Measurements from ENCODE around the gene BAHCC1.

Gene BAHCC1

DNA sequence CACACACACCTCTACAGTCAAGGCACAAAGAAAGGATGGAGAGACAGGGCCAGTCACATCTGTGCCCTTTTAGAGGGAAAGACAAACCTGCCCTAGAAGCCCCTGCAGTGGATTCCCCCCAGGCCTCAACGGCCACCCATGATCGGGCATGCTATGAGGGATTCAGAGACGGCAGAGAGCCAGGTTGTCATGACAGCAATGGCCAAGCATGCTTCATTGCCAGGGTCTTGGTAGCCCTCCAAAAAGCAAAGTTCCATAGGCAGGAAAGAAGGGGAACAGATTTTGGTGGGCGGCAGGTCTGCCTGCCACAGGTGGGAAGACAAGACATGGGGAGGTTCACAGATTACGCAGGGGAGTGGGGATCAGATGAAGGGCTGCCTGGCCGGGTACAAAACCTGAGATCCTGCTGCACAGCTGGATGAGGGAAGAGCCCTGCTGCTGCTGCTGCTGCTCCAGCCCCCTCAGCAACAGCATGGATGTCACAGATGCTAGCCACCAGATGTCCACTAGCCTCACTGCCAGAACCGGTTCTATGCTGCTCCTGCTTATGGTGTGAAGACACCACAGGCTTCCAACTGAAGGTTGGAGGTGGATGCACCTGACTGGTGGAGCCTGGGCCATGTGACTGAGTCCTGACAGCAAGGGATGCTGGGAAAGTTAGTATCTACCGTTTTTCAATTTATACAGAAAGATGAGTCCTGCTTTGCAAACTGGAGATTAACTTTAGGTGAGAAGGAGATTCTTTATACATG is 99.5 kb downstream of the BAHCC1 start:
- no peaks in the 10 kb centered on the region for H3K9me3 ChIP-seq (replicated peaks; ENCODE audit: insufficient read depth, low read length)
- H2AFZ ChIP-seq (ENCODE audit: low read length) = peak overlapping the region; percentile 65
- H3K79me2 ChIP-seq (ENCODE audit: low read length) = no peaks in the 10 kb centered on the region
- TF ChIP-seq EZH2 (optimal IDR thresholded peaks at IDR 0.05; ENCODE audit: low read depth, low read length) = no peak
- no peak for TF ChIP-seq EZH2phosphoT487 (IDR thresholded peaks at IDR 0.05; ENCODE audit: low read length)
- TF ChIP-seq, protein P1, sequence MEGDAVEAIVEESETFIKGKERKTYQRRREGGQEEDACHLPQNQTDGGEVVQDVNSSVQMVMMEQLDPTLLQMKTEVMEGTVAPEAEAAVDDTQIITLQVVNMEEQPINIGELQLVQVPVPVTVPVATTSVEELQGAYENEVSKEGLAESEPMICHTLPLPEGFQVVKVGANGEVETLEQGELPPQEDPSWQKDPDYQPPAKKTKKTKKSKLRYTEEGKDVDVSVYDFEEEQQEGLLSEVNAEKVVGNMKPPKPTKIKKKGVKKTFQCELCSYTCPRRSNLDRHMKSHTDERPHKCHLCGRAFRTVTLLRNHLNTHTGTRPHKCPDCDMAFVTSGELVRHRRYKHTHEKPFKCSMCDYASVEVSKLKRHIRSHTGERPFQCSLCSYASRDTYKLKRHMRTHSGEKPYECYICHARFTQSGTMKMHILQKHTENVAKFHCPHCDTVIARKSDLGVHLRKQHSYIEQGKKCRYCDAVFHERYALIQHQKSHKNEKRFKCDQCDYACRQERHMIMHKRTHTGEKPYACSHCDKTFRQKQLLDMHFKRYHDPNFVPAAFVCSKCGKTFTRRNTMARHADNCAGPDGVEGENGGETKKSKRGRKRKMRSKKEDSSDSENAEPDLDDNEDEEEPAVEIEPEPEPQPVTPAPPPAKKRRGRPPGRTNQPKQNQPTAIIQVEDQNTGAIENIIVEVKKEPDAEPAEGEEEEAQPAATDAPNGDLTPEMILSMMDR (IDR thresholded peaks at IDR 0.05; ENCODE audit: low read length) = no peak
- DNase-seq = no peak
- peaks cover 6% of the 10 kb centered on the region; the same call in 1 of the 2 replicates for H3K4me1 ChIP-seq (ENCODE audit: low read length)
- H3K27ac ChIP-seq (ENCODE audit: low read length) = no peak overlapping the region
- no peaks in the 10 kb centered on the region for H4K20me1 ChIP-seq (ENCODE audit: insufficient read depth, low read length)
- peaks cover 89% of the 10 kb centered on the region for H3K27me3 ChIP-seq (replicated peaks; ENCODE audit: insufficient read depth, low read length)
- H3K36me3 ChIP-seq (replicated peaks; ENCODE audit: insufficient read depth, low read length) = no peaks in the 10 kb centered on the region
- H3K9me2 ChIP-seq (replicated peaks; ENCODE audit: insufficient read depth, low read length) = no peaks in the 10 kb centered on the region
- peak overlapping the region; percentile 24 for H3K4me3 ChIP-seq (ENCODE audit: low read length)
- no peak overlapping the region; the same call in 1 of the 2 replicates for H3K9ac ChIP-seq (ENCODE audit: low read length)
- H3F3A ChIP-seq (ENCODE audit: insufficient read depth, low read length) = no peaks in the 10 kb centered on the region
- H3K4me2 ChIP-seq (ENCODE audit: low read depth, low read length) = peak overlapping the region; percentile 65

DNA sequence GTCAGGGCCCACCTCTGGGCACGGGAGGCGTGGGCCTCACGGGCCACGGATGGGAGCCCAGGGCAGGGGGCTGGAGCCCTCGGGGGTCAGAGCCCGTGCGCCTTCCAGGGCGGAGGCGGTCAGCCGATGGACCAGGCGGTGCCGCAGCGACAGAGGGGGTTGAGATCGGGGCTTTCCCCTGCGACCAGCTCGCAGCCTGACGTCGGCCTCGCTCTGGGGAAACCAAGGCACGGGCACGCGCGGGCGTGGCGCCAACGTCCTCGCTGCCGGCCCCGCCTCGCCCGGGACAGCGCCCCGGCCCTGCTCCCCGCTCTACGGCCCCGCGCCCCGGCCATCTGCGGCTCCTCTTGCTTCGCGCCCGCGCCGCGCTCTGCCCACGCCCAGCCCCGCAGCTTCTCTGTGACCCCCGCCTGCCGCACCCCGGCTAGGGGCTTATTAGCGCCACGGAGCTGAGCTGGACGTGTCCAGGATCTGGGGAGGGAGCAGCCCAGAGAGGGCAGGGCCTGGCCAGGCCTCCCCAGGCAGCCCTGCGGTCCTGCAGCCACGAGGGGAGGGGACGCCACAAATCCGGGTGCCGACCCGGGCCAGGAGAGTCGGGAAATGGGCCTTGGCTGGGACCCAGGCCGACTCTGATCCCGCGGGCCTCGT is 103.8 kb downstream of the BAHCC1 start:
- Histone ChIP-seq H3K4me3 (ENCODE audit: low read length) (no peak overlapping the region), H3K9me2 (replicated peaks; ENCODE audit: insufficient read depth, low read length) (no peaks in the 10 kb centered on the region), H3K9ac (ENCODE audit: low read length) (no peak overlapping the region), H3K79me2 (ENCODE audit: low read length) (no peaks in the 10 kb centered on the region), H3F3A (ENCODE audit: insufficient read depth, low read length) (no peaks in the 10 kb centered on the region), H2AFZ (ENCODE audit: low read length) (no peak overlapping the region), H3K27me3 (replicated peaks; ENCODE audit: insufficient read depth, low read length) (peaks cover 91% of the 10 kb centered on the region), H3K4me1 (ENCODE audit: low read length) (peaks cover 6% of the 10 kb centered on the region; the same call in 1 of the 2 replicates), H3K4me2 (ENCODE audit: low read depth, low read length) (no peak overlapping the region), H3K36me3 (replicated peaks; ENCODE audit: insufficient read depth, low read length) (no peaks in the 10 kb centered on the region), H3K9me3 (replicated peaks; ENCODE audit: insufficient read depth, low read length) (no peaks in the 10 kb centered on the region), H4K20me1 (ENCODE audit: insufficient read depth, low read length) (no peaks in the 10 kb centered on the region), H3K27ac (ENCODE audit: low read length) (no peak overlapping the region)
- TF ChIP-seq, protein P1 (IDR thresholded peaks at IDR 0.05; ENCODE audit: low read length) = no peak
- TF ChIP-seq EZH2 (optimal IDR thresholded peaks at IDR 0.05; ENCODE audit: low read depth, low read length) (no peak), EZH2phosphoT487 (IDR thresholded peaks at IDR 0.05; ENCODE audit: low read length) (no peak)
- no peak for DNase-seq

DNA sequence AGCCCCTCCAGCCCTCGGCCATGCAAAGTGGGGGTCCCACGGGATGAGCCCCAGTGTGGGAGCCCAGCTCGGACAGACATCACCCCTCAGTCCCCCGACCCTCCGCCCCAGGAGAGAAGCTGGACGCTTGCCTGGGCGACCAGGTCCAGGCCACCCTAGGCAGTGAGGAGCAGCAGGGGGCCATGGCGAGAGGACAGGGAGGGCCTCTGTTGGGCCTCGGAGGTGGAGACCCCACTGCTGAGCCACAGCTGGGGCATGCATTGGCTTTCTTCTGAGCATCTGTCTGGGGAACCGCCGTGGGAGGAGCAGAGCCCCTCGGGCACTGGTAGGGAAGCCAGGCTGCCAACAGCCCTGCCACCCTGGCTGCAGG is 104.3 kb downstream of the BAHCC1 start:
- no peak overlapping the region for H3K4me3 ChIP-seq (ENCODE audit: low read length)
- DNase-seq = no peak
- H4K20me1 ChIP-seq (ENCODE audit: insufficient read depth, low read length) = no peaks in the 10 kb centered on the region
- H3K9me3 ChIP-seq (replicated peaks; ENCODE audit: insufficient read depth, low read length) = no peaks in the 10 kb centered on the region
- no peak overlapping the region for H3K9ac ChIP-seq (ENCODE audit: low read length)
- H3K9me2 ChIP-seq (replicated peaks; ENCODE audit: insufficient read depth, low read length) = no peaks in the 10 kb centered on the region
- TF ChIP-seq EZH2phosphoT487 (IDR thresholded peaks at IDR 0.05; ENCODE audit: low read length) = no peak
- TF ChIP-seq, protein P1 (IDR thresholded peaks at IDR 0.05; ENCODE audit: low read length) = no peak
- TF ChIP-seq EZH2 (optimal IDR thresholded peaks at IDR 0.05; ENCODE audit: low read depth, low read length) = no peak
- peaks cover 91% of the 10 kb centered on the region for H3K27me3 ChIP-seq (replicated peaks; ENCODE audit: insufficient read depth, low read length)
- H3K36me3 ChIP-seq (replicated peaks; ENCODE audit: insufficient read depth, low read length) = no peaks in the 10 kb centered on the region
- H3K4me1 ChIP-seq (ENCODE audit: low read length) = peaks cover 5% of the 10 kb centered on the region; the same call in 1 of the 2 replicates
- no peaks in the 10 kb centered on the region for H3K79me2 ChIP-seq (ENCODE audit: low read length)
- no peak overlapping the region for H3K27ac ChIP-seq (ENCODE audit: low read length)
- H2AFZ ChIP-seq (ENCODE audit: low read length) = no peak overlapping the region
- H3K4me2 ChIP-seq (ENCODE audit: low read depth, low read length) = no peak overlapping the region
- no peaks in the 10 kb centered on the region for H3F3A ChIP-seq (ENCODE audit: insufficient read depth, low read length)
